Naive B cell (primary cell): ENCODE results near the gene CSTB. TPM values are rescaled to one million over a fixed set of nuclear protein-coding genes. Genes with fewer than 3 reads are reported as not detected.

Experiments
- ATAC-seq, 2 donors: fragments of 150-1000 bp; cut with Tn5 transposase; 2 replicates each; pipeline ENCODE4 v1.10.0; 2021; ENCODE audit warnings: low read depth in 2 of 2, mild to moderate bottlenecking in 2 of 2, moderate library complexity in 2 of 2
- DNase-seq: peaks from one replicate; pipeline ENCODE4 v3.0.0; 2022
- H3K27ac Mint-ChIP-seq, 6 donors: one replicate each; pipeline ENCODE4 v1.8.0; 2020 to 2022; ENCODE audit warnings: mild to moderate bottlenecking in 6 of 6, mixed read lengths in 6 of 6, moderate library complexity in 5 of 6, inconsistent platforms in 2 of 6
- H3K27me3 Mint-ChIP-seq, 3 donors: one replicate each; pipeline ENCODE4 v1.8.0; 2021 to 2022; ENCODE audit warnings: mixed read lengths in 3 of 3, mild to moderate bottlenecking in 1 of 3
- H3K36me3 Mint-ChIP-seq, 2 donors: one replicate each; pipeline ENCODE4 v1.8.0; 2020 to 2022; ENCODE audit warnings: mixed read lengths in 2 of 2, inconsistent platforms in 1 of 2, mild to moderate bottlenecking in 1 of 2
- H3K4me1 Mint-ChIP-seq, 3 donors: one replicate each; pipeline ENCODE4 v1.8.0; 2020 to 2022; ENCODE audit warnings: mixed read lengths in 3 of 3, inconsistent platforms in 1 of 3, mild to moderate bottlenecking in 1 of 3, moderate library complexity in 1 of 3
- H3K4me3 Mint-ChIP-seq, 8 donors: one replicate each; pipeline ENCODE4 v1.8.0; 2020 to 2022; ENCODE audit warnings: mild to moderate bottlenecking in 8 of 8, mixed read lengths in 8 of 8, moderate library complexity in 8 of 8, inconsistent platforms in 2 of 8
- H3K9me3 Mint-ChIP-seq, 7 donors: one replicate each; pipeline ENCODE4 v1.8.0; 2020 to 2022; ENCODE audit warnings: mixed read lengths in 7 of 7, mild to moderate bottlenecking in 5 of 7, inconsistent platforms in 2 of 7, moderate library complexity in 1 of 7
- polyA plus RNA-seq, 6 donors: library from polyadenylated mRNA; unstranded; fragments of 300-500 nt; fragmentation: Illumina TruSeq; gene quantifications; one replicate each; pipeline ENCODE4 v1.2.3, GENCODE V29; 2021; ENCODE audit warnings: low read depth in 6 of 6

The CSTB gene
- polyA plus RNA-seq, 6 donors from 2014 or later: 25.1 to 75.7 (median 39.2) TPM

GRCh38 chr21:43815107-43815613, 39.1 kb upstream of the CSTB start:
- Mint-ChIP-seq H3K4me1 (peaks cover 13 to 28% (median 16%) of the 10 kb centered on the region in 3 donors), H3K27ac (peak overlapping the region in 1 of 6 donors; percentile 70), H3K4me3 (peak overlapping the region in 1 of 8 donors; percentile 1), H3K27me3 (peaks cover 0 to 27% (median 20%) of the 10 kb centered on the region in 3 donors), H3K9me3 (peaks cover 5 to 8% (median 7%) of the 10 kb centered on the region in 7 donors), H3K36me3 (peaks cover 5 to 10% of the 10 kb centered on the region in 2 donors)
- DNase-seq: no peak
- no peak for ATAC-seq

- Mint-ChIP-seq H3K4me1 (peaks cover 13 to 29% (median 16%) of the 10 kb centered on the region in 3 donors), H3K27me3 (peaks cover 0 to 27% (median 20%) of the 10 kb centered on the region in 3 donors), H3K36me3 (peaks cover 5 to 10% of the 10 kb centered on the region in 2 donors), H3K27ac (peak overlapping the region in 1 of 6 donors; percentile 70), H3K9me3 (peaks cover 5 to 8% (median 7%) of the 10 kb centered on the region in 7 donors), H3K4me3 (peak overlapping the region in 3 of 8 donors; percentile 1 to 80 (median 75))
- ATAC-seq (no peak), DNase-seq (no peak)
These were observed 38.4 kb upstream of the CSTB start for GRCh38 chr21:43814215-43815106.

GRCh38 chr21:43813656-43813980, 37.5 kb upstream of the CSTB start:
- Mint-ChIP-seq H3K4me3 (no peak overlapping the region), H3K27ac (no peak overlapping the region), H3K9me3 (peaks cover under 1 to 3% (median 2%) of the 10 kb centered on the region in 7 donors), H3K4me1 (peaks cover 12 to 30% (median 16%) of the 10 kb centered on the region in 3 donors), H3K27me3 (peaks cover 0 to 23% (median 16%) of the 10 kb centered on the region in 3 donors), H3K36me3 (peaks cover 1 to 3% of the 10 kb centered on the region in 2 donors)
- DNase-seq: no peak
- no peak for ATAC-seq

- H3K9me3 Mint-ChIP-seq: no peaks in the 10 kb centered on the region
- H3K4me1 Mint-ChIP-seq: peaks cover 12 to 28% (median 16%) of the 10 kb centered on the region in 3 donors
- no peaks in the 10 kb centered on the region for H3K36me3 Mint-ChIP-seq
- DNase-seq (no peak), ATAC-seq (no peak)
- H3K27me3 Mint-ChIP-seq: peaks cover 0 to 22% (median 14%) of the 10 kb centered on the region in 3 donors
- H3K27ac Mint-ChIP-seq: no peak overlapping the region
- H3K4me3 Mint-ChIP-seq: no peak overlapping the region
These were observed 37.0 kb upstream of the CSTB start for GRCh38 chr21:43812957-43813655.

- DNase-seq (no peak), ATAC-seq (no peak)
- no peak overlapping the region for H3K4me3 Mint-ChIP-seq
- H3K4me1 Mint-ChIP-seq: peaks cover 13 to 28% (median 16%) of the 10 kb centered on the region in 3 donors
- no peaks in the 10 kb centered on the region for H3K9me3 Mint-ChIP-seq
- H3K27ac Mint-ChIP-seq: peak overlapping the region in 1 of 6 donors; percentile 52
- peaks cover 0 to 22% (median 14%) of the 10 kb centered on the region in 3 donors for H3K27me3 Mint-ChIP-seq
- no peaks in the 10 kb centered on the region for H3K36me3 Mint-ChIP-seq
These were observed 36.2 kb upstream of the CSTB start for GRCh38 chr21:43812139-43812821.

- H3K36me3 Mint-ChIP-seq: no peaks in the 10 kb centered on the region
- no peak overlapping the region for H3K4me3 Mint-ChIP-seq
- DNase-seq: no peak
- H3K27me3 Mint-ChIP-seq: peaks cover 0 to 22% (median 14%) of the 10 kb centered on the region in 3 donors
- no peak for ATAC-seq
- H3K4me1 Mint-ChIP-seq: peaks cover 21 to 36% (median 21%) of the 10 kb centered on the region in 3 donors
- H3K9me3 Mint-ChIP-seq: no peaks in the 10 kb centered on the region
- H3K27ac Mint-ChIP-seq: no peak overlapping the region
These were observed 35.4 kb upstream of the CSTB start for GRCh38 chr21:43811262-43812105.

GRCh38 chr21:43810505-43811261, 34.6 kb upstream of the CSTB start:
- ATAC-seq (peak; percentile 81 to 92), DNase-seq (peak; percentile 84)
- peaks cover 0 to 22% (median 14%) of the 10 kb centered on the region in 3 donors for H3K27me3 Mint-ChIP-seq
- peaks cover 29 to 44% (median 29%) of the 10 kb centered on the region in 3 donors for H3K4me1 Mint-ChIP-seq
- H3K36me3 Mint-ChIP-seq: no peaks in the 10 kb centered on the region
- H3K4me3 Mint-ChIP-seq: peak overlapping the region in 1 of 8 donors; percentile 13
- no peaks in the 10 kb centered on the region for H3K9me3 Mint-ChIP-seq
- peak overlapping the region in 4 of 6 donors; percentile 27 to 78 (median 58) for H3K27ac Mint-ChIP-seq

- H3K4me1 Mint-ChIP-seq: peaks cover 33 to 50% (median 36%) of the 10 kb centered on the region in 3 donors
- H3K9me3 Mint-ChIP-seq: no peaks in the 10 kb centered on the region
- no peak for ATAC-seq
- no peaks in the 10 kb centered on the region for H3K36me3 Mint-ChIP-seq
- H3K4me3 Mint-ChIP-seq: peak overlapping the region in 1 of 8 donors; percentile 2
- peaks cover 0 to 22% (median 13%) of the 10 kb centered on the region in 3 donors for H3K27me3 Mint-ChIP-seq
- no peak for DNase-seq
- peak overlapping the region in 3 of 6 donors; percentile 27 to 81 (median 78) for H3K27ac Mint-ChIP-seq
These were observed 33.9 kb upstream of the CSTB start for GRCh38 chr21:43809853-43810504.

GRCh38 chr21:43809346-43809799, 33.3 kb upstream of the CSTB start:
- Mint-ChIP-seq H3K4me1 (peaks cover 28 to 51% (median 35%) of the 10 kb centered on the region in 3 donors), H3K27me3 (peaks cover 0 to 17% (median 7%) of the 10 kb centered on the region in 3 donors), H3K36me3 (no peaks in the 10 kb centered on the region), H3K4me3 (no peak overlapping the region), H3K27ac (peak overlapping the region in 2 of 6 donors; percentile 37 to 56), H3K9me3 (no peaks in the 10 kb centered on the region)
- DNase-seq: no peak
- ATAC-seq: no peak

GRCh38 chr21:43808832-43809251, 32.7 kb upstream of the CSTB start:
- Mint-ChIP-seq H3K4me3 (no peak overlapping the region), H3K9me3 (no peaks in the 10 kb centered on the region), H3K27ac (no peak overlapping the region), H3K27me3 (peaks cover 0 to 17% (median 6%) of the 10 kb centered on the region in 3 donors), H3K36me3 (no peaks in the 10 kb centered on the region), H3K4me1 (peaks cover 28 to 53% (median 35%) of the 10 kb centered on the region in 3 donors)
- DNase-seq (no peak), ATAC-seq (no peak)

- Mint-ChIP-seq H3K4me1 (peaks cover 28 to 58% (median 35%) of the 10 kb centered on the region in 3 donors), H3K27ac (peak overlapping the region in 1 of 6 donors; percentile 11), H3K9me3 (no peaks in the 10 kb centered on the region), H3K36me3 (peaks cover 0 to 1% of the 10 kb centered on the region in 2 donors), H3K4me3 (no peak overlapping the region), H3K27me3 (peaks cover 0 to 17% (median 6%) of the 10 kb centered on the region in 3 donors)
- DNase-seq (no peak), ATAC-seq (no peak)
These were observed 32.3 kb upstream of the CSTB start for GRCh38 chr21:43808367-43808766.
